Stimulated activated CD8-positive, alpha-beta memory T cell treated with anti-CD3 and anti-CD28 coated beads, Interleukin-2, amount 100 ng/mL, for 48 hours (primary cell): Measurements from ENCODE around the gene APOL4.
A peak's percentile ranks its signal among the peaks of the same experiment; 100 is the strongest.
"Not testable (repeated sequence)": the region's sequence is repeated elsewhere in the genome, so short reads cannot be mapped to it uniquely, and the experiment has no call there.

Source experiments
- DNase-seq, 2 donors: peaks; one replicate each; pipeline ENCODE4 v3.0.0-alpha.2; 2020; ENCODE audit warnings: low read depth in 2 of 2

APOL4 gene

GRCh38 chr22:36232715-36233401 lies 31.2 kb upstream of the APOL4 start:
- DNase-seq = no peak

- DNase-seq = not testable (repeated sequence)
Measured at GRCh38 chr22:36231051-36231450, 29.4 kb upstream of the APOL4 start.

- DNase-seq = not testable (repeated sequence)
Measured at GRCh38 chr22:36229649-36230048, 28.0 kb upstream of the APOL4 start.

- no peak for DNase-seq
Measured at GRCh38 chr22:36228944-36229343, 27.3 kb upstream of the APOL4 start.

GRCh38 chr22:36228369-36228768 lies 26.8 kb upstream of the APOL4 start:
- not testable (repeated sequence) for DNase-seq

- DNase-seq = no peak
Measured at GRCh38 chr22:36227806-36228205, 26.2 kb upstream of the APOL4 start.

GRCh38 chr22:36227396-36227795 lies 25.8 kb upstream of the APOL4 start:
- no peak for DNase-seq

GRCh38 chr22:36226189-36226588 lies 24.6 kb upstream of the APOL4 start:
- DNase-seq = no peak

- no peak for DNase-seq
Measured at GRCh38 chr22:36225333-36225922, 23.8 kb upstream of the APOL4 start.

GRCh38 chr22:36224245-36224644 lies 22.6 kb upstream of the APOL4 start:
- no peak for DNase-seq

GRCh38 chr22:36223504-36223903 lies 21.9 kb upstream of the APOL4 start:
- DNase-seq = no peak

GRCh38 chr22:36222887-36223450 lies 21.4 kb upstream of the APOL4 start:
- DNase-seq = no peak

GRCh38 chr22:36221799-36222751 lies 20.5 kb upstream of the APOL4 start:
- DNase-seq = peak; percentile 34 to 41

GRCh38 chr22:36220451-36220921 lies 18.9 kb upstream of the APOL4 start:
- no peak for DNase-seq

GRCh38 chr22:36218648-36219193 lies 17.1 kb upstream of the APOL4 start:
- no peak for DNase-seq

GRCh38 chr22:36215981-36216380 lies 14.4 kb upstream of the APOL4 start:
- no peak for DNase-seq

GRCh38 chr22:36213586-36213985 lies 12.0 kb upstream of the APOL4 start:
- no peak for DNase-seq

GRCh38 chr22:36212901-36213300 lies 11.3 kb upstream of the APOL4 start:
- no peak for DNase-seq

- DNase-seq = no peak
Measured at GRCh38 chr22:36211237-36211861, 9.7 kb upstream of the APOL4 start.

- DNase-seq = no peak
Measured at GRCh38 chr22:36210224-36210623, 8.6 kb upstream of the APOL4 start.

GRCh38 chr22:36209488-36209908 lies 7.9 kb upstream of the APOL4 start:
- not testable (repeated sequence) for DNase-seq
